ENCODE results near the gene C3orf49.

C3orf49 gene

GRCh38 chr3:63853106-63853505, 34.0 kb downstream of the C3orf49 start:
- no peak for DNase-seq

- peak; percentile 49 for DNase-seq
Observed at GRCh38 chr3:63855333-63855940, 36.3 kb downstream of the C3orf49 start.

- no peak for DNase-seq
Observed at GRCh38 chr3:63857311-63857710, 38.2 kb downstream of the C3orf49 start.

- DNase-seq: no peak
Observed at GRCh38 chr3:63860776-63861175, 41.7 kb downstream of the C3orf49 start.

- DNase-seq: no peak
Observed at GRCh38 chr3:63861306-63861705, 42.2 kb downstream of the C3orf49 start.

GRCh38 chr3:63862804-63863149, 43.7 kb downstream of the C3orf49 start:
- peak; percentile 66 for DNase-seq

GRCh38 chr3:63863150-63864007, 44.3 kb downstream of the C3orf49 start, which contains the start of the genes ATXN7 and THOC7:
Gene ATXN7, plus strand, starts transcription at chr3:63863867. Its CDS starts 48,732 bp downstream, at chr3:63912599.
Gene THOC7, minus strand, starts transcription at chr3:63863805. Its CDS starts 15 bp downstream, at chr3:63863790.
- peak; percentile 69 for DNase-seq

- DNase-seq: peak; percentile 69
Observed at GRCh38 chr3:63864008-63864964, 45.2 kb downstream of the C3orf49 start.

GRCh38 chr3:63864965-63865327, 45.8 kb downstream of the C3orf49 start:
- peak; percentile 67 for DNase-seq

GRCh38 chr3:63867225-63867624, 48.1 kb downstream of the C3orf49 start:
- no peak for DNase-seq

- no peak for DNase-seq
Observed at GRCh38 chr3:63869940-63870614, 51.0 kb downstream of the C3orf49 start.

GRCh38 chr3:63870615-63871005, 51.5 kb downstream of the C3orf49 start:
- no peak for DNase-seq

- no peak for DNase-seq
Observed at GRCh38 chr3:63872135-63872924, 53.2 kb downstream of the C3orf49 start.

- DNase-seq: no peak
Observed at GRCh38 chr3:63874769-63875168, 55.7 kb downstream of the C3orf49 start.

- DNase-seq: no peak
Observed at GRCh38 chr3:63875510-63875909, 56.4 kb downstream of the C3orf49 start.

GRCh38 chr3:63876260-63876659, 57.2 kb downstream of the C3orf49 start:
- no peak for DNase-seq

GRCh38 chr3:63877737-63878393, 58.8 kb downstream of the C3orf49 start:
- DNase-seq: no peak

GRCh38 chr3:63878394-63879060, 59.4 kb downstream of the C3orf49 start:
- DNase-seq: no peak

- no peak for DNase-seq
Observed at GRCh38 chr3:63880653-63881052, 61.6 kb downstream of the C3orf49 start.

- DNase-seq: no peak
Observed at GRCh38 chr3:63886858-63887257, 67.8 kb downstream of the C3orf49 start.

GRCh38 chr3:63891518-63891917, 72.4 kb downstream of the C3orf49 start:
- no peak for DNase-seq

All from OCI-M1 (cell line).